ENCODE results near the gene DNAH10.

- TF ChIP-seq ATF2 (CRISPR knock-in tag; IDR thresholded peaks at IDR 0.05; ENCODE audit: borderline replicate concordance, low read depth) (no peak), ZNF317 (CRISPR knock-in tag; IDR thresholded peaks at IDR 0.05; ENCODE audit: borderline replicate concordance, low read depth) (no peak), CTCF (IDR thresholded peaks at IDR 0.05) (no peak), NR3C1 (CRISPR knock-in tag; conservative IDR thresholded peaks at IDR 0.05; ENCODE audit: low read depth) (no peak), E2F1 (CRISPR knock-in tag; IDR thresholded peaks at IDR 0.05) (no peak), E2F4 (CRISPR knock-in tag; IDR thresholded peaks at IDR 0.05; ENCODE audit: borderline replicate concordance, low read depth) (no peak), FOXK1 (CRISPR knock-in tag; IDR thresholded peaks at IDR 0.05) (no peak), TCF7 (CRISPR knock-in tag; IDR thresholded peaks at IDR 0.05; ENCODE audit: low read depth) (no peak), ZNF423 (CRISPR knock-in tag; IDR thresholded peaks at IDR 0.05) (no peak), ZNF263 (CRISPR knock-in tag; IDR thresholded peaks at IDR 0.05; ENCODE audit: low read depth) (no peak), ZSCAN18 (CRISPR knock-in tag; IDR thresholded peaks at IDR 0.05) (no peak), JUN (CRISPR knock-in tag; IDR thresholded peaks at IDR 0.05) (no peak)
Measured at GRCh38 chr12:123893276-123893675, 131.2 kb downstream of the DNAH10 start.
